Gastroesophageal sphincter (tissue), 3 donors: Measurements from ENCODE around the gene SHC4.

Experiments
- EP300 ChIP-seq: sonication (generic); formaldehyde crosslinking; IDR thresholded peaks from one replicate; pipeline ENCODE4 v1.6.1; 2017; ENCODE audit warnings: antibody characterized with exemption, mild to moderate bottlenecking
- POLR2A ChIP-seq, 2 donors: fragments of 450-650 bp; IDR thresholded peaks; one replicate each; pipeline ENCODE4 v1.6.1; 2017; ENCODE audit warnings: antibody characterized with exemption in 2 of 2, mild to moderate bottlenecking in 2 of 2, moderate library complexity in 1 of 2
- POLR2AphosphoS5 ChIP-seq: sonication (generic); formaldehyde crosslinking; IDR thresholded peaks from one replicate; pipeline ENCODE4 v1.6.1; 2017; ENCODE audit warnings: antibody characterized with exemption
- TF ChIP-seq, protein P1 (sequence below), 4 experiments: fragments of 200-600 bp in 2 of 4; fragments of 450-650 bp in 2 of 4; sonication (generic) in 1 of 4; IDR thresholded peaks; one replicate each; pipeline ENCODE4 v1.5.1; 2017 to 2019; ENCODE audit warnings: antibody characterized with exemption in 4 of 4, mild to moderate bottlenecking in 2 of 4, moderate library complexity in 2 of 4

DNA sequence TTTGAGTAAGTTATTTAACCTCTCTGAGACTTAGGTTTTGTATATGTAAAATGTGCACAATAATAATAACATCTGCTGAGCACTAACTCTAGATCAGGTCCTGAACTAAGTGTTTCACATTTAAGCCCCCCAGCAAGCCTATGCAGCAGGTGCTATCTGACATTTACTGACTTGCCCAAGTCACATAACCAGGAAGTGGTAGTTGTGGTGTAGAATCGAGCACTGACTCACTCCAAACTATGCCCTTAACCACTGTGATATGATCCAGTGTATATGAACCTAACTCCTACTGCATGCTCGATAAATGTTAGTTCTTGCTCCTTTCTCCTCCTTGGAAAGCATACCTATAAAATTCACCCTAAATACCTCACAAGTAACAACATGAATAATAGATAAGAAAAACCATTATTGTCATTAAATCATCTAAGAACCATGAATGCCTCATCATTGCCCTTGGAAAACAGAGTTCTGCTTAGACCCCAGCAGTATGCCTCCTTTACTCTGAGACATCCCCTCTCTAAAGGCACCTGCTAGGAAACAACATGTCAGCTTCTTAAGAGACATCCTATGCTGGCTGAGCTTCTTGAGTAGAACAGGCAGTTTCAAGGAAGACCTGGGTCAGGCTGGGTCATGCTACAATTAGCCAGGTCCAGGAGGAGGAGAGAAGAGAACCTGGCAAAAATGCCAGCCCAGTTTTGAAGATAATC is 3.0 kb upstream of the SHC4 start:
- TF ChIP-seq, protein P1, sequence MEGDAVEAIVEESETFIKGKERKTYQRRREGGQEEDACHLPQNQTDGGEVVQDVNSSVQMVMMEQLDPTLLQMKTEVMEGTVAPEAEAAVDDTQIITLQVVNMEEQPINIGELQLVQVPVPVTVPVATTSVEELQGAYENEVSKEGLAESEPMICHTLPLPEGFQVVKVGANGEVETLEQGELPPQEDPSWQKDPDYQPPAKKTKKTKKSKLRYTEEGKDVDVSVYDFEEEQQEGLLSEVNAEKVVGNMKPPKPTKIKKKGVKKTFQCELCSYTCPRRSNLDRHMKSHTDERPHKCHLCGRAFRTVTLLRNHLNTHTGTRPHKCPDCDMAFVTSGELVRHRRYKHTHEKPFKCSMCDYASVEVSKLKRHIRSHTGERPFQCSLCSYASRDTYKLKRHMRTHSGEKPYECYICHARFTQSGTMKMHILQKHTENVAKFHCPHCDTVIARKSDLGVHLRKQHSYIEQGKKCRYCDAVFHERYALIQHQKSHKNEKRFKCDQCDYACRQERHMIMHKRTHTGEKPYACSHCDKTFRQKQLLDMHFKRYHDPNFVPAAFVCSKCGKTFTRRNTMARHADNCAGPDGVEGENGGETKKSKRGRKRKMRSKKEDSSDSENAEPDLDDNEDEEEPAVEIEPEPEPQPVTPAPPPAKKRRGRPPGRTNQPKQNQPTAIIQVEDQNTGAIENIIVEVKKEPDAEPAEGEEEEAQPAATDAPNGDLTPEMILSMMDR (IDR thresholded peaks at IDR 0.05): no peak
- TF ChIP-seq POLR2A (IDR thresholded peaks at IDR 0.05) (no peak), POLR2AphosphoS5 (no peak), EP300 (no peak)
